IMR-90 (cell line): ENCODE results near the gene STK10. TPM values are rescaled to one million over a fixed set of nuclear protein-coding genes. Genes with fewer than 3 reads are reported as not detected.

Experiments used
- ATAC-seq: fragments of 200-7000 bp; cut with Tn5 transposase; 2 replicates; pipeline ENCODE4 v1.9.1; 2020; ENCODE audit warnings: low read depth, mild to moderate bottlenecking, moderate library complexity
- BruUV-seq: library from RNA; stranded (reverse); fragments of 400-500 nt; replicated peaks from 2 replicates; lab custom pipeline; 2021; lab: Mats Ljungman, UMichigan
- CTCF ChIA-PET: fragments of 300-600 bp; formaldehyde crosslinking; extraction: SDS; loops from one replicate; lab custom pipeline; 2021; ENCODE audit warnings: antibody characterized with exemption; lab: Yijun Ruan, JAX
- POLR2A ChIA-PET: fragments of 300-600 bp; sonication (Branson Sonifier 250); formaldehyde crosslinking; loops from one replicate; lab custom pipeline; 2022; ENCODE audit warnings: antibody characterized with exemption; ENCODE audit not compliant: unreplicated experiment; lab: Charles Lee
- DNase-seq: peaks from one replicate; pipeline ENCODE4 v3.0.0; 2013
- H2AFZ ChIP-seq: replicated peaks from 2 replicates; pipeline ENCODE3; 2013; ENCODE audit warnings: low read length, mild to moderate bottlenecking; ENCODE audit not compliant: poor library complexity
- H2AK5ac ChIP-seq: 2 replicates; pipeline ENCODE4 v1.6.1; 2013; ENCODE audit warnings: low read depth, low read length, inconsistent platforms
- H2AK9ac ChIP-seq: replicated peaks from 2 replicates; pipeline ENCODE3; 2013; ENCODE audit warnings: mild to moderate bottlenecking, low read depth, low read length, moderate library complexity; ENCODE audit not compliant: poor library complexity
- H2BK120ac ChIP-seq: 2 replicates; pipeline ENCODE4 v1.6.1; 2013; ENCODE audit warnings: low read depth, low read length, inconsistent platforms
- H2BK15ac ChIP-seq: 3 replicates; pipeline ENCODE4 v1.6.1; 2013; ENCODE audit warnings: low read depth, low read length, inconsistent platforms
- H2BK20ac ChIP-seq: 2 replicates; pipeline ENCODE4 v1.6.1; 2013; ENCODE audit warnings: low read depth, mild to moderate bottlenecking, inconsistent platforms, low read length, moderate library complexity
- H2BK5ac ChIP-seq: 2 replicates; pipeline ENCODE4 v1.6.1; 2013; ENCODE audit warnings: mild to moderate bottlenecking, low read depth, low read length, inconsistent platforms; ENCODE audit not compliant: poor library complexity, severe bottlenecking
- H3K14ac ChIP-seq: replicated peaks from 2 replicates; pipeline ENCODE4 v1.6.1; 2013; ENCODE audit warnings: low read depth, low read length, inconsistent platforms
- H3K18ac ChIP-seq: 2 replicates; pipeline ENCODE4 v1.6.1; 2013; ENCODE audit warnings: low read depth, low read length, control low read depth
- H3K23ac ChIP-seq: 2 replicates; pipeline ENCODE4 v1.6.1; 2013; ENCODE audit warnings: low read depth, low read length, inconsistent platforms
- H3K27ac ChIP-seq: 2 replicates; pipeline ENCODE4 v1.5.1; 2013; ENCODE audit warnings: mild to moderate bottlenecking, control low read depth, low read length; ENCODE audit not compliant: insufficient read depth
- H3K27me3 ChIP-seq: 2 replicates; pipeline ENCODE4 v1.6.1; 2013; ENCODE audit warnings: low read length; ENCODE audit not compliant: control insufficient read depth, insufficient read depth
- H3K36me3 ChIP-seq: 2 replicates; pipeline ENCODE4 v1.6.1; 2013; ENCODE audit warnings: low read length, mixed read lengths; ENCODE audit not compliant: control insufficient read depth, insufficient read depth
- H3K4ac ChIP-seq: 2 replicates; pipeline ENCODE4 v1.6.1; 2013; ENCODE audit warnings: low read depth, low read length, inconsistent platforms
- H3K4me1 ChIP-seq: 2 replicates; pipeline ENCODE4 v1.6.1; 2013; ENCODE audit warnings: low read length, mixed read lengths; ENCODE audit not compliant: control insufficient read depth, insufficient read depth
- H3K4me2 ChIP-seq: 2 replicates; pipeline ENCODE4 v1.6.1; 2013; ENCODE audit warnings: low read depth, mild to moderate bottlenecking, control low read depth, low read length, moderate library complexity
- H3K4me3 ChIP-seq: 2 replicates; pipeline ENCODE4 v1.5.1; 2013; ENCODE audit warnings: low read depth, mild to moderate bottlenecking, control low read depth, low read length, moderate library complexity; ENCODE audit not compliant: insufficient read depth
- H3K56ac ChIP-seq: 2 replicates; pipeline ENCODE4 v1.6.1; 2013; ENCODE audit warnings: low read length, inconsistent platforms; ENCODE audit not compliant: insufficient read depth; ENCODE audit errors: extremely low read depth
- H3K79me1 ChIP-seq, 2 experiments: 2 replicates each; pipeline ENCODE4 v1.6.1; 2013; ENCODE audit warnings: low read length in 2 of 2, inconsistent platforms in 1 of 2, low read depth in 1 of 2
- H3K9ac ChIP-seq: 2 replicates; pipeline ENCODE4 v1.6.1; 2013; ENCODE audit warnings: low read depth, low read length, control low read depth
- H3K9me1 ChIP-seq: 2 replicates; pipeline ENCODE4 v1.6.1; 2013; ENCODE audit warnings: low read length, inconsistent platforms; ENCODE audit not compliant: insufficient read depth
- H3K9me3 ChIP-seq: 2 replicates; pipeline ENCODE4 v1.6.1; 2013; ENCODE audit warnings: low read length; ENCODE audit not compliant: control insufficient read depth, insufficient read depth
- H4K20me1 ChIP-seq: 2 replicates; pipeline ENCODE4 v1.6.1; 2013; ENCODE audit warnings: low read length, inconsistent platforms; ENCODE audit not compliant: insufficient read depth
- H4K5ac ChIP-seq: 2 replicates; pipeline ENCODE4 v1.6.1; 2013; ENCODE audit warnings: mild to moderate bottlenecking, low read depth, low read length, control low read depth
- H4K8ac ChIP-seq, 2 experiments: 2 replicates each; pipeline ENCODE4 v1.6.1; 2013; ENCODE audit warnings: low read depth in 2 of 2, low read length in 2 of 2, control low read depth in 1 of 2, inconsistent platforms in 1 of 2
- H4K91ac ChIP-seq: 2 replicates; pipeline ENCODE4 v1.6.1; 2013; ENCODE audit warnings: low read depth, low read length, inconsistent platforms; ENCODE audit not compliant: insufficient read depth
- BHLHE40 ChIP-seq: fragments of 150-350 bp; IDR thresholded peaks from 2 replicates; pipeline ENCODE4 v1.6.1; 2016; ENCODE audit warnings: mild to moderate bottlenecking, low read depth, low read length
- CEBPB ChIP-seq: IDR thresholded peaks from 2 replicates; pipeline ENCODE4 v1.6.1; 2012; ENCODE audit warnings: low read depth, low read length, improper control_type of control experiment
- CHD1 ChIP-seq: IDR thresholded peaks from 2 replicates; pipeline ENCODE4 v1.6.1; 2012; ENCODE audit warnings: low read depth, low read length, improper control_type of control experiment
- FOS ChIP-seq: fragments of 150-350 bp; IDR thresholded peaks from 2 replicates; pipeline ENCODE4 v1.6.1; 2016; ENCODE audit warnings: low read depth, low read length
- MAFK ChIP-seq: IDR thresholded peaks from 2 replicates; pipeline ENCODE4 v1.6.1; 2012; ENCODE audit warnings: low read depth, low read length, improper control_type of control experiment
- MAZ ChIP-seq: IDR thresholded peaks from 2 replicates; pipeline ENCODE4 v1.6.1; 2012; ENCODE audit warnings: low read depth, mild to moderate bottlenecking, low read length, improper control_type of control experiment, moderate library complexity, borderline replicate concordance
- MXI1 ChIP-seq: IDR thresholded peaks from 2 replicates; pipeline ENCODE4 v1.6.1; 2012; ENCODE audit warnings: low read depth, mild to moderate bottlenecking, low read length, moderate library complexity, borderline replicate concordance
- NFE2L2 ChIP-seq: fragments of 150-350 bp; IDR thresholded peaks from 2 replicates; pipeline ENCODE4 v1.6.1; 2016; ENCODE audit warnings: low read depth, mild to moderate bottlenecking, low read length
- POLR2A ChIP-seq: IDR thresholded peaks from 2 replicates; pipeline ENCODE4 v1.6.1; 2012; ENCODE audit warnings: mild to moderate bottlenecking, low read depth, low read length
- RAD21 ChIP-seq: IDR thresholded peaks from 2 replicates; pipeline ENCODE4 v1.6.1; 2012; ENCODE audit warnings: low read length, improper control_type of control experiment
- RCOR1 ChIP-seq: IDR thresholded peaks from 2 replicates; pipeline ENCODE4 v1.6.1; 2012; ENCODE audit warnings: mild to moderate bottlenecking, low read length, improper control_type of control experiment; ENCODE audit not compliant: insufficient replicate concordance
- RFX5 ChIP-seq: IDR thresholded peaks from 2 replicates; pipeline ENCODE4 v1.8.0; 2012; ENCODE audit warnings: low read depth, mild to moderate bottlenecking, low read length, moderate library complexity
- SMC3 ChIP-seq: fragments of 150-350 bp; IDR thresholded peaks from 2 replicates; pipeline ENCODE4 v1.6.1; 2016; ENCODE audit warnings: low read depth, mild to moderate bottlenecking, antibody characterized with exemption, low read length, moderate library complexity
- WGBS, 2 experiments: methylation state at CpG; one replicate each; pipeline versions ENCODE4 v1.1.5 to v1.1.7; 2013; ENCODE audit warnings: missing lambda C conversion rate in 2 of 2; ENCODE audit not compliant: insufficient read length in 1 of 2; ENCODE audit errors: extremely low coverage in 2 of 2; 5-methylcytosine and 5-hydroxymethylcytosine counted together
- dilution Hi-C: fragments of 300-500 bp; cut with HindIII; formaldehyde crosslinking; loops from one replicate; pipeline ENCODE4 v1.14.3; 2018; ENCODE audit warnings: low sequenced_read_pairs; ENCODE audit not compliant: unreplicated experiment
- in situ Hi-C: fragments of 300-500 bp; cut with MboI; formaldehyde crosslinking; loops from 3 replicates; pipeline ENCODE4 v1.14.3; 2019; ENCODE audit warnings: low sequenced_read_pairs, inconsistent platforms, mixed read lengths
- intact Hi-C: fragments of 100-400 bp; cut with micrococcal nuclease; formaldehyde crosslinking; loops from 2 replicates; pipeline ENCODE4 v1.10.0; 2022
- polyA plus RNA-seq, 3 experiments: library from polyadenylated mRNA; depleted of rRNA; stranded (reverse); fragments of >200 nt; gene quantifications; 2 replicates each; pipeline ENCODE4 v1.2.3, GENCODE V29; 2012; ENCODE audit warnings: low replicate concordance in 1 of 3
- total RNA-seq: library from RNA; depleted of rRNA; stranded (reverse); fragments of >200 nt; gene quantifications from 2 replicates; pipeline ENCODE4 v1.2.3, GENCODE V29; 2012
- TF ChIP-seq, protein P1 (sequence below): fragments of 150-350 bp; IDR thresholded peaks from 2 replicates; pipeline ENCODE4 v1.6.1; 2017; ENCODE audit warnings: mild to moderate bottlenecking, antibody characterized with exemption, low read length, low read depth
- TF ChIP-seq, protein P2 (sequence below): fragments of 150-350 bp; IDR thresholded peaks from 2 replicates; pipeline ENCODE4 v1.6.1; 2016; ENCODE audit warnings: low read depth, mild to moderate bottlenecking, low read length, moderate library complexity, borderline replicate concordance
- TF ChIP-seq, protein P3 (sequence below): conservative IDR thresholded peaks from 2 replicates; pipeline ENCODE4 v1.5.1; 2012; ENCODE audit warnings: mild to moderate bottlenecking, low read depth, low read length, improper control_type of control experiment

The STK10 gene
- total and polyA plus RNA-seq, 2 of the 4 experiments (the other 2 are of a cell fraction), result 15.4 to 18.5 TPM

DNA sequence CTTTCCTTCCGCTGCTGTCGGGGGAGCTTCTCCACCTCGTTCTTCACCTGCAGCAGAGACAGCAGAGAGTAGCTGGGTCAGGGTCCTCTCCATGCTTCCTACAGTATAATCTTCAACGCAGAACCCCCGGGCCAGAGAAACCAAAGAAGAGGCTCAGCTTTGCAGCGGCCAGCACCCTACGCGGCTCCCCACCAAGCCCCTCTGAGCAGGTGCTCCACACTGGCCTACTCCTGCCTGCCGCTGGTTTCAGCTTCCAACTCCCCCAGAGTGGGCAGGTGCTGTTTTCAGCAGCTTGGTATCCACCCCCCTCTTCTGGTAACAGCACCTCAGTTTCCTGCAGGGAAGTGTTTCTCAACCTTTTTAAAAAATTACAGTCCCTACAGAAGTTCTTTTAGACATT, 123.3 kb downstream of the STK10 start:
- Histone ChIP-seq H3K56ac (no peak overlapping the region), H2AK5ac (no peak overlapping the region), H3K27ac (no peak overlapping the region), H3K4me2 (no peak overlapping the region), H2AFZ (no peak overlapping the region), H3K18ac (no peak overlapping the region), H3K79me1 (no peaks in the 10 kb centered on the region; a peak in 1 of 4 replicates), H3K27me3 (no peaks in the 10 kb centered on the region), H2BK120ac (no peak overlapping the region), H3K4me3 (no peak overlapping the region), H2AK9ac (no peak overlapping the region), H3K9ac (no peak overlapping the region), H3K4me1 (no peaks in the 10 kb centered on the region), H3K14ac (no peak overlapping the region), H3K4ac (no peak overlapping the region), H2BK15ac (no peak overlapping the region), H2BK5ac (no peak overlapping the region), H4K20me1 (no peaks in the 10 kb centered on the region), H2BK20ac (no peak overlapping the region), H4K5ac (no peak overlapping the region), H3K23ac (no peak overlapping the region), H4K91ac (no peak overlapping the region), H3K9me3 (no peaks in the 10 kb centered on the region), H4K8ac (no peak overlapping the region), H3K9me1 (no peaks in the 10 kb centered on the region), H3K36me3 (peaks cover 31% of the 10 kb centered on the region)
- no TSS peak for BruUV-seq
- dilution Hi-C loops, result no loop called here
- DNase-seq, result no peak
- intact Hi-C loops, result no loop called here
- ChIA-PET POLR2A (no interaction called here), CTCF (interaction anchor here (1.7 kb wide), 1 partner anchor 152 kb away, joined by 7 read pairs; no protein-coding TSS in a partner anchor)
- TF ChIP-seq FOS (no peak), POLR2A (no peak), RAD21 (no peak), RCOR1 (no peak), BHLHE40 (no peak), NFE2L2 (no peak), CEBPB (no peak), MXI1 (no peak), SMC3 (no peak), MAFK (no peak), CHD1 (no peak), RFX5 (no peak), MAZ (no peak)
- TF ChIP-seq, protein P1, sequence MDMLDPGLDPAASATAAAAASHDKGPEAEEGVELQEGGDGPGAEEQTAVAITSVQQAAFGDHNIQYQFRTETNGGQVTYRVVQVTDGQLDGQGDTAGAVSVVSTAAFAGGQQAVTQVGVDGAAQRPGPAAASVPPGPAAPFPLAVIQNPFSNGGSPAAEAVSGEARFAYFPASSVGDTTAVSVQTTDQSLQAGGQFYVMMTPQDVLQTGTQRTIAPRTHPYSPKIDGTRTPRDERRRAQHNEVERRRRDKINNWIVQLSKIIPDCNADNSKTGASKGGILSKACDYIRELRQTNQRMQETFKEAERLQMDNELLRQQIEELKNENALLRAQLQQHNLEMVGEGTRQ, result no peak
- TF ChIP-seq, protein P2, sequence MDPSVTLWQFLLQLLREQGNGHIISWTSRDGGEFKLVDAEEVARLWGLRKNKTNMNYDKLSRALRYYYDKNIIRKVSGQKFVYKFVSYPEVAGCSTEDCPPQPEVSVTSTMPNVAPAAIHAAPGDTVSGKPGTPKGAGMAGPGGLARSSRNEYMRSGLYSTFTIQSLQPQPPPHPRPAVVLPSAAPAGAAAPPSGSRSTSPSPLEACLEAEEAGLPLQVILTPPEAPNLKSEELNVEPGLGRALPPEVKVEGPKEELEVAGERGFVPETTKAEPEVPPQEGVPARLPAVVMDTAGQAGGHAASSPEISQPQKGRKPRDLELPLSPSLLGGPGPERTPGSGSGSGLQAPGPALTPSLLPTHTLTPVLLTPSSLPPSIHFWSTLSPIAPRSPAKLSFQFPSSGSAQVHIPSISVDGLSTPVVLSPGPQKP, result no peak
- TF ChIP-seq, protein P3, sequence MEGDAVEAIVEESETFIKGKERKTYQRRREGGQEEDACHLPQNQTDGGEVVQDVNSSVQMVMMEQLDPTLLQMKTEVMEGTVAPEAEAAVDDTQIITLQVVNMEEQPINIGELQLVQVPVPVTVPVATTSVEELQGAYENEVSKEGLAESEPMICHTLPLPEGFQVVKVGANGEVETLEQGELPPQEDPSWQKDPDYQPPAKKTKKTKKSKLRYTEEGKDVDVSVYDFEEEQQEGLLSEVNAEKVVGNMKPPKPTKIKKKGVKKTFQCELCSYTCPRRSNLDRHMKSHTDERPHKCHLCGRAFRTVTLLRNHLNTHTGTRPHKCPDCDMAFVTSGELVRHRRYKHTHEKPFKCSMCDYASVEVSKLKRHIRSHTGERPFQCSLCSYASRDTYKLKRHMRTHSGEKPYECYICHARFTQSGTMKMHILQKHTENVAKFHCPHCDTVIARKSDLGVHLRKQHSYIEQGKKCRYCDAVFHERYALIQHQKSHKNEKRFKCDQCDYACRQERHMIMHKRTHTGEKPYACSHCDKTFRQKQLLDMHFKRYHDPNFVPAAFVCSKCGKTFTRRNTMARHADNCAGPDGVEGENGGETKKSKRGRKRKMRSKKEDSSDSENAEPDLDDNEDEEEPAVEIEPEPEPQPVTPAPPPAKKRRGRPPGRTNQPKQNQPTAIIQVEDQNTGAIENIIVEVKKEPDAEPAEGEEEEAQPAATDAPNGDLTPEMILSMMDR, result no peak
- WGBS, 2 experiments, result 84% methylated on average over 4 of the region's 9 CpGs; no CpG with 5 or more reads in 1 of the 2 experiments
- in situ Hi-C loops, result no loop called here
- ATAC-seq, result no peak
